Spinal cord (tissue), 10 donors: ENCODE results near the gene CXorf38. TPM values are rescaled to one million over a fixed set of nuclear protein-coding genes. Genes with fewer than 3 reads are reported as not detected.

Experiments used
- DNase-seq, 6 donors: peaks; one replicate each; pipeline versions ENCODE4 v3.0.0 to v3.0.0-alpha.2; 2013 to 2015; ENCODE audit warnings: low spot score in 6 of 6, low read depth in 4 of 6
- H3K27ac ChIP-seq: one replicate; pipeline ENCODE4 v1.5.1; 2013; ENCODE audit warnings: low read depth, low read length, control low read depth
- H3K27me3 ChIP-seq: one replicate; pipeline ENCODE4 v1.6.1; 2013; ENCODE audit warnings: low read length; ENCODE audit not compliant: control insufficient read depth, insufficient read depth
- H3K36me3 ChIP-seq: one replicate; pipeline ENCODE4 v1.6.1; 2013; ENCODE audit warnings: low read length; ENCODE audit not compliant: control insufficient read depth, insufficient read depth
- H3K4me1 ChIP-seq: one replicate; pipeline ENCODE4 v1.6.1; 2013; ENCODE audit warnings: low read length; ENCODE audit not compliant: control insufficient read depth, insufficient read depth
- H3K4me3 ChIP-seq: one replicate; pipeline ENCODE4 v1.5.1; 2013; ENCODE audit warnings: low read depth, low read length, control low read depth
- H3K9me3 ChIP-seq: one replicate; pipeline ENCODE4 v1.6.1; 2013; ENCODE audit warnings: low read length; ENCODE audit not compliant: control insufficient read depth, insufficient read depth
- WGBS: methylation state at CpG from one replicate; pipeline ENCODE4 v1.1.5; 2013; ENCODE audit warnings: missing lambda C conversion rate; ENCODE audit not compliant: insufficient coverage; 5-methylcytosine and 5-hydroxymethylcytosine counted together
- polyA plus RNA-seq, 2 donors: library from polyadenylated mRNA; unstranded; fragments of 120-200 nt; gene quantifications; one replicate each; pipeline ENCODE4 v1.2.1, GENCODE V29; 2013; ENCODE audit not compliant: insufficient read length in 2 of 2
- total RNA-seq, 2 donors: library from RNA; depleted of rRNA in 1 of 2; stranded (reverse); fragments of 120-200 nt in 1 of 2; fragments of >200 nt in 1 of 2; gene quantifications; one replicate each; pipeline versions ENCODE4 v1.2.3 to v1.2.4, GENCODE V29; 2013 to 2014
- donor health status: healthy.

The CXorf38 gene
- total and polyA plus RNA-seq, 4 donors, result 7.2 to 12.0 (median 9.8) TPM

DNA sequence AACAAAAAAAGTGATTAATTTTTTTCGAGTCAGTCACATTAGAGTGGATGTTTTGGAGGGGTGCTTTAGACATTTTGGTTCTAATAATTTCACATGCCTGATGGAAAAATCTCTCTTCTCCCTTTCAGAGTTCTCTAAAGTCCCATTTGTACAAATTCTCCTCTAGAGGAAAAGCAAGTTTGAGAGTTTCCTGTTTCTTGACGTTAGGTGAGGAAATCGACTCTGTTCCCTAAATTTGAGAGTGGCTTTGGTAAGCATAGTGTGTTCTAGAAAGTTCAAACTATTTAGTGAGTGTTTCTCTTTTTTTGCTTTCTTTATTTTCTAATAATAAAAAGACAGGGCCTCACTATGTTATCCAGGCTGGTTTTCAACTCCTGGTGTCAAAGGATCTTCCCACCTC is 68.2 kb downstream of the CXorf38 start:
- no peak for DNase-seq
- Histone ChIP-seq H3K4me3 (no peak overlapping the region), H3K27ac (no peak overlapping the region), H3K36me3 (no peaks in the 10 kb centered on the region), H3K27me3 (peaks cover 12% of the 10 kb centered on the region), H3K9me3 (no peaks in the 10 kb centered on the region), H3K4me1 (peaks cover 7% of the 10 kb centered on the region)
- whole genome bisulfite sequencing, result no CpG with 5 or more reads among the region's 3 CpGs

DNA sequence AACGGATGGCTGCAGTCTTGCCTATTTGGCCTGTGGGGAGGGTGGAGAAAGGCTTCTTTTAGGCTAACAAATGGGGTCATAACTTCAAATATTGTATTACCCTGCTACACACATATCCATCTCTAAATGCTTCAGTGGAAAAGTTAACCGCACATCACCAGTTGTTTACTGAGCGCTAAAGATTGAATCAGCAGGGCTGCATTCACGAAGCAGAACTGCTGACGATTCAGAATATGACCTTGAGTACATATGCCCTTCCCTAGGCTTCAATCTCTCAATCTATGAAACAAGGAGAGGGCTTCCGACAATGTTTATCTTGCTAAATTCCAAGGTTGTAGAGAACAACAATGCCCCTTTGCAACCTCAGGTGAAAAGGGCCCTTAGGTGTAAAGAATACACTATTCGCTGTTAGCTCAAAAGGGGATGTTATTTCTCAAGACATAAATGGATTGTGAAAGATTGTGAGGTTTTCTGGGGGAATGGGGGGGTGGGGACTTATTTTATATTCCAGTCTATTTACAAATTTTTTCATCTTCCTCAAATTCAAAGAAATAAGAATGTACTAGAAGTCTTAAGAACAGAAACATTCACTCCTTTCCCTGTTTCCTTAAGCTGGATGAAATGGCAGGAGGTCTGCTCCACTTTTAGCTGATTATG is 69.2 kb downstream of the CXorf38 start:
- Histone ChIP-seq H3K9me3 (no peaks in the 10 kb centered on the region), H3K27me3 (peaks cover 8% of the 10 kb centered on the region), H3K4me1 (peaks cover 7% of the 10 kb centered on the region), H3K36me3 (no peaks in the 10 kb centered on the region), H3K4me3 (no peak overlapping the region), H3K27ac (no peak overlapping the region)
- DNase-seq, result no peak
- 73% methylated on average over 3 of the region's 7 CpGs for WGBS

Other genes with a start within 250 kb of the CXorf38 start
- 100 to 1,000 TPM; 138 to 206 TPM for gene ATP6AP2, start 66.6 kb downstream of the CXorf38 start, total RNA-seq
- 100 to 1,000 TPM; 194 to 214 TPM for gene ATP6AP2, start 66.6 kb downstream of the CXorf38 start, polyA plus RNA-seq
- gene MPC1L, start 24.1 kb downstream of the CXorf38 start, total RNA-seq, result not detected
- gene MPC1L, start 24.1 kb downstream of the CXorf38 start, polyA plus RNA-seq, result not detected
- gene MED14, start 88.0 kb upstream of the CXorf38 start, total RNA-seq, result 10 to 100 TPM; 24.9 to 30.3 TPM
- gene MED14, start 88.0 kb upstream of the CXorf38 start, polyA plus RNA-seq, result 10 to 100 TPM; 46.7 to 47.9 TPM